Fibroblast of lung (primary cell): Measurements from ENCODE around the gene ANAPC2.

ENCODE experiments used
- CTCF ChIP-seq, 2 donors: IDR thresholded peaks in 1 of 2; conservative IDR thresholded peaks in 1 of 2; 1 replicate in 1 of 2; 2 replicates in 1 of 2; pipeline ENCODE4 v1.5.1; 2011 to 2012; ENCODE audit warnings: low read length in 2 of 2, control low read depth in 1 of 2, inconsistent platforms in 1 of 2, low read depth in 1 of 2, mild to moderate bottlenecking in 1 of 2
- EZH2 ChIP-seq: IDR thresholded peaks from 2 replicates; pipeline ENCODE4 v1.5.1; 2012; ENCODE audit warnings: low read length, control low read depth, mild to moderate bottlenecking; ENCODE audit errors: missing control alignments

DNA sequence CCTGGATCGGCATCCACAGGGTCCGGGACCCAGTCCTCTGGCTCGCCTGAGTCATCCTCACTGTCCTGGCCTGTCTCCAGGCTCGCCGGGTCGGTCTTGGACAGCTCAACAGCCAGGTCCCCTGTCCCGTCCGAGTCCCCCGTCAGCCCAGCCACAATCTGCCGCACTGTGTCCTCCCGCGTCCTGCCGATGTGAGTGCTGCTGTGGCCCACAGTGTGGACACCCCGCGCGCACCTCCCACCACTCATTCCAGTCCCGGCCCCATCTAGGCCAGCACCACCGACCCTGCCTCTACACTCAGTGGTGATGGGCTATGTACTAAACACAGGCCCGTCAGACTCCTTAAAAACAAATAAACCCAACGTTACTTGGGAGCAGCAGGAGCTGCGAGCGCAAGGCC is 6.7 kb downstream of the ANAPC2 start:
- TF ChIP-seq CTCF (conservative IDR thresholded peaks at IDR 0.05 in 1 of 2, IDR thresholded peaks at IDR 0.05 in 1 of 2; ENCODE audit: low read depth in 1 of 2, low read length in 2 of 2): no peak
- TF ChIP-seq EZH2: no peak
